K562 (cell line): ENCODE data around the gene SIK3. TPM values are rescaled to one million over a fixed set of nuclear protein-coding genes. Genes with fewer than 3 reads are reported as not detected.
"Not testable (repeated sequence)": the region's sequence is repeated elsewhere in the genome, so short reads cannot be mapped to it uniquely, and the experiment has no call there.

Experiments
- ATAC-seq: fragments of 200-7000 bp; cut with Tn5 transposase; 3 replicates; pipeline ENCODE4 v1.9.1; 2020; ENCODE audit warnings: moderate library complexity
- BruUV-seq: library from RNA; stranded (reverse); fragments of 400-500 nt; replicated peaks from 2 replicates; lab custom pipeline; 2021; lab: Mats Ljungman, UMichigan
- CTCF ChIA-PET: fragments of 300-600 bp; formaldehyde crosslinking; extraction: SDS; loops from one replicate; lab custom pipeline; 2021; ENCODE audit warnings: low intra/inter-chr PET ratio; lab: Yijun Ruan, JAX
- POLR2A ChIA-PET: fragments of 300-600, 350-650 bp; sonication (Branson Sonifier 250); formaldehyde crosslinking; extraction: SDS; loops from one replicate; lab custom pipeline; 2021; ENCODE audit warnings: antibody characterized with exemption, inconsistent platforms; lab: Yijun Ruan, JAX
- DNase-seq, 4 experiments: peaks; one replicate each; pipeline versions ENCODE4 v3.0.0 to v3.0.0-alpha.2; 2011 to 2018; ENCODE audit warnings: low spot score in 3 of 4, mixed read lengths in 3 of 4; ENCODE audit errors: extremely low read depth in 1 of 4
- FAIRE-seq: peaks from 2 replicates; lab custom pipeline; 2011; peaks lifted over from hg19 to GRCh38; lab: Jason Lieb, UNC
- H2AFZ ChIP-seq: 2 replicates; pipeline ENCODE4 v1.6.0; 2011; ENCODE audit warnings: low read depth, low read length, control low read depth, inconsistent platforms
- H3K27ac ChIP-seq: fragments of 200-600 bp; 3 replicates; pipeline ENCODE4 v1.8.0; 2011; ENCODE audit warnings: low read depth, mild to moderate bottlenecking, control low read depth, inconsistent platforms, low read length, moderate library complexity, mixed read lengths; ENCODE audit errors: extremely low read depth
- H3K27me3 ChIP-seq, 2 experiments: fragments of 300-600 bp in 1 of 2; 2 replicates in 1 of 2; 3 replicates in 1 of 2; pipeline versions ENCODE4 v1.6.0 to v1.8.0; 2011; ENCODE audit warnings: inconsistent platforms in 2 of 2, low read length in 2 of 2, mild to moderate bottlenecking in 1 of 2, mixed read lengths in 1 of 2, moderate library complexity in 1 of 2; ENCODE audit not compliant: control insufficient read depth in 2 of 2, insufficient read depth in 2 of 2
- H3K36me3 ChIP-seq: fragments of 300-600 bp; 3 replicates; pipeline ENCODE4 v1.8.0; 2011; ENCODE audit warnings: mild to moderate bottlenecking, low read length, inconsistent platforms; ENCODE audit not compliant: control insufficient read depth, insufficient read depth
- H3K4me1 ChIP-seq, 2 experiments: fragments of 200-600 bp in 1 of 2; replicated peaks in 1 of 2; 2 replicates in 1 of 2; 3 replicates in 1 of 2; pipeline versions ENCODE4 v1.5.1 to v1.8.0; 2011; ENCODE audit warnings: inconsistent platforms in 2 of 2, low read length in 2 of 2, mild to moderate bottlenecking in 1 of 2, mixed read lengths in 1 of 2, moderate library complexity in 1 of 2; ENCODE audit not compliant: control insufficient read depth in 2 of 2, insufficient read depth in 2 of 2
- H3K4me2 ChIP-seq: 2 replicates; pipeline ENCODE4 v1.6.1; 2011; ENCODE audit warnings: low read length, control low read depth, inconsistent platforms, mixed read lengths; ENCODE audit not compliant: insufficient read depth
- H3K4me3 ChIP-seq: fragments of 200-600 bp; sonication (generic), shearing (Covaris generic); 2 replicates; pipeline ENCODE4 v1.5.1; 2016; ENCODE audit warnings: control low read depth, inconsistent platforms
- H3K79me2 ChIP-seq: fragments of 200-600 bp; 3 replicates; pipeline ENCODE4 v1.8.0; 2011; ENCODE audit warnings: low read length, inconsistent platforms; ENCODE audit not compliant: control insufficient read depth, insufficient read depth
- H3K9ac ChIP-seq, 2 experiments: 2 replicates each; pipeline versions ENCODE4 v1.6.0 to v1.6.1; 2011; ENCODE audit warnings: low read depth in 2 of 2, low read length in 2 of 2, control low read depth in 1 of 2, inconsistent platforms in 1 of 2, mild to moderate bottlenecking in 1 of 2, mixed read lengths in 1 of 2; ENCODE audit not compliant: insufficient read depth in 1 of 2
- H3K9me1 ChIP-seq: one replicate; pipeline ENCODE4 v1.6.0; 2011; ENCODE audit warnings: inconsistent platforms, mild to moderate bottlenecking, low read length, moderate library complexity; ENCODE audit not compliant: control insufficient read depth, insufficient read depth
- H3K9me3 ChIP-seq: replicated peaks from 2 replicates; pipeline ENCODE4 v1.5.1; 2011; ENCODE audit warnings: low read depth, low read length, inconsistent platforms; ENCODE audit not compliant: control insufficient read depth, insufficient read depth
- H4K20me1 ChIP-seq: replicated peaks from 2 replicates; pipeline ENCODE4 v1.6.1; 2011; ENCODE audit warnings: low read length, inconsistent platforms, mixed read lengths; ENCODE audit not compliant: control insufficient read depth, insufficient read depth
- KDM1A ChIP-seq, 2 experiments: fragments of 450-650 bp; IDR thresholded peaks; 2 replicates each; pipeline ENCODE4 v1.6.1; 2016; ENCODE audit warnings: mild to moderate bottlenecking in 2 of 2
- SMARCA5 ChIP-seq: fragments of 450-650 bp; IDR thresholded peaks from 2 replicates; pipeline ENCODE4 v1.6.1; 2016
- ZNF146 ChIP-seq: IDR thresholded peaks from one replicate; pipeline ENCODE4 v1.6.1; 2018; ENCODE audit warnings: missing compliant biosample characterization; ENCODE audit not compliant: unreplicated experiment
- WGBS: fragments of 100-300 bp; shearing (Covaris generic); methylation state at CpG from one replicate; pipeline ENCODE4 v1.1.6; 2016; ENCODE audit warnings: low coverage, mixed read lengths; ENCODE audit not compliant: insufficient coverage; ENCODE audit errors: missing lambda C conversion rate; 5-methylcytosine and 5-hydroxymethylcytosine counted together
- in situ Hi-C: fragments of 300-500 bp; cut with MboI; formaldehyde crosslinking; loops from 4 replicates; pipeline ENCODE4 v1.15.0; 2018; ENCODE audit warnings: inconsistent platforms, mixed read lengths
- intact Hi-C: fragments of 100-400 bp; cut with micrococcal nuclease; formaldehyde crosslinking; loops from 2 replicates; pipeline ENCODE4 v1.14.2; 2022
- polyA plus RNA-seq, 8 experiments: library from polyadenylated mRNA; depleted of rRNA in 4 of 8; stranded (reverse) in 5 of 8; unstranded in 3 of 8; fragments of >200 nt; fragmentation: Nextera tagmentation in 2 of 8; fragmentation: Illumina TruSeq in 1 of 8; extraction: Ambion mirVana in 2 of 8; extraction: Trizol in 1 of 8; gene quantifications; 2 replicates each; pipeline versions ENCODE4 v1.2.1 to v1.2.3, GENCODE V29; 2011 to 2014; ENCODE audit warnings: inconsistent platforms in 1 of 8, missing spikeins in 1 of 8
- total RNA-seq, 7 experiments: library from RNA; depleted of rRNA in 6 of 7; stranded (reverse); fragments of >200 nt in 6 of 7; fragmentation: Illumina TruSeq in 2 of 7; extraction: Trizol in 2 of 7; gene quantifications; 2 replicates each; pipeline versions ENCODE4 v1.2.1 to v1.2.3, GENCODE V29; 2011 to 2021; ENCODE audit warnings: low replicate concordance in 1 of 7
- TF ChIP-seq, protein P1 (sequence below), 2 experiments: fragments of 450-650 bp; IDR thresholded peaks; 2 replicates each; pipeline ENCODE4 v1.6.1; 2018; ENCODE audit warnings: mild to moderate bottlenecking in 2 of 2, low read depth in 1 of 2; ENCODE audit not compliant: partially characterized antibody in 2 of 2

The SIK3 gene
- total and polyA plus RNA-seq, 9 of the 15 experiments (the other 6 are each of a cell fraction or from before 2014, with no cell fraction given), result 1.6 to 21.6 (median 8.0) TPM

DNA sequence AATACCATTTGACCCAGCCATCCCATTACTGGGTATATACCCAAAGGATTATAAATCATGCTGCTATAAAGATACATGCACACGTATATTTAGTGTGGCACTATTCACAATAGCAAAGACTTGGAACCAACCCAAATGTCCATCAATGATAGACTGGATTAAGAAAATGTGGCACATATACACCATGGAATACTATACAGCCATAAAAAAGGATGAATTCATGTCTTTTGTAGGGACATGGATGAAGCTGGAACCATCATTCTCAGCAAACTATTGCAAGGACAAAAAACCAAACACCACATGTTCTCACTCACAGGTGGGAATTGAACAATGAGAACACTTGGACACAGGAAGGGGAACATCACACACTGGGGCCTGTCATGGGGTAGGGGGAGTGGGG is 14.7 kb upstream of the SIK3 start:
- H3K9ac ChIP-seq, H3K27me3 ChIP-seq, BruUV-seq, DNase-seq, H3K4me2 ChIP-seq, FAIRE-seq, H3K27ac ChIP-seq, H3K79me2 ChIP-seq, H3K9me1 ChIP-seq, ATAC-seq, H3K4me3 ChIP-seq, in situ Hi-C loops, H4K20me1 ChIP-seq, H3K4me1 ChIP-seq, CTCF ChIA-PET, intact Hi-C loops, H3K36me3 ChIP-seq, H2AFZ ChIP-seq, H3K9me3 ChIP-seq, POLR2A ChIA-PET: not testable (repeated sequence)
- TF ChIP-seq SMARCA5, result peak; percentile 61; the same call in 1 of the 2 replicates
- 0 out of 4 replicates have a peak, but pooled peaks of 1 of the 2 experiments have one; percentile 31 for TF ChIP-seq KDM1A (IDR thresholded peaks at IDR 0.05)
- TF ChIP-seq ZNF146 (CRISPR knock-in tag), result peak; percentile 88
- WGBS, result 9% methylated on average over 1 of the region's 1 CpG

DNA sequence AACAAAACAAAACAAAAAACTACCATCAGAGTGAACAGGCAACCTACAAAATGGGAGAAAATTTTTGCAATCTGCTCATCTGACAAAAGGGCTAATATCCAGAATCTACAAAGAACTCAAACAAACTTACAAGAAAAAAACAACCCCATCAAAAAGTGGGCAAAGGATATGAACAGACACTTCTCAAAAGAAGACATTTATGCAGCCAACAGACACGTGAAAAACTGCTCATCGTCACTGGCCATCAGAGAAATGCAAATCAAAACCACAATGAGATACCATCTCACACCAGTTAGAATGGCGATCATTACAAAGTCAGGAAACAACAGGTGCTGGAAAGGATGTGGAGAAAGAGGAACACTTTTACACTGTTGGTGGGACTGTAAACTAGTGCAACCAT is 14.3 kb upstream of the SIK3 start:
- ATAC-seq, DNase-seq, H3K9me1 ChIP-seq, in situ Hi-C loops, H3K79me2 ChIP-seq, H3K27ac ChIP-seq, H3K27me3 ChIP-seq, H3K4me3 ChIP-seq, H4K20me1 ChIP-seq, H3K36me3 ChIP-seq, POLR2A ChIA-PET, FAIRE-seq, BruUV-seq, intact Hi-C loops, H2AFZ ChIP-seq, H3K4me2 ChIP-seq, H3K9me3 ChIP-seq, CTCF ChIA-PET, H3K4me1 ChIP-seq, H3K9ac ChIP-seq: not testable (repeated sequence)
- 0% methylated on average over 3 of the region's 3 CpGs for WGBS
- TF ChIP-seq, protein P1, sequence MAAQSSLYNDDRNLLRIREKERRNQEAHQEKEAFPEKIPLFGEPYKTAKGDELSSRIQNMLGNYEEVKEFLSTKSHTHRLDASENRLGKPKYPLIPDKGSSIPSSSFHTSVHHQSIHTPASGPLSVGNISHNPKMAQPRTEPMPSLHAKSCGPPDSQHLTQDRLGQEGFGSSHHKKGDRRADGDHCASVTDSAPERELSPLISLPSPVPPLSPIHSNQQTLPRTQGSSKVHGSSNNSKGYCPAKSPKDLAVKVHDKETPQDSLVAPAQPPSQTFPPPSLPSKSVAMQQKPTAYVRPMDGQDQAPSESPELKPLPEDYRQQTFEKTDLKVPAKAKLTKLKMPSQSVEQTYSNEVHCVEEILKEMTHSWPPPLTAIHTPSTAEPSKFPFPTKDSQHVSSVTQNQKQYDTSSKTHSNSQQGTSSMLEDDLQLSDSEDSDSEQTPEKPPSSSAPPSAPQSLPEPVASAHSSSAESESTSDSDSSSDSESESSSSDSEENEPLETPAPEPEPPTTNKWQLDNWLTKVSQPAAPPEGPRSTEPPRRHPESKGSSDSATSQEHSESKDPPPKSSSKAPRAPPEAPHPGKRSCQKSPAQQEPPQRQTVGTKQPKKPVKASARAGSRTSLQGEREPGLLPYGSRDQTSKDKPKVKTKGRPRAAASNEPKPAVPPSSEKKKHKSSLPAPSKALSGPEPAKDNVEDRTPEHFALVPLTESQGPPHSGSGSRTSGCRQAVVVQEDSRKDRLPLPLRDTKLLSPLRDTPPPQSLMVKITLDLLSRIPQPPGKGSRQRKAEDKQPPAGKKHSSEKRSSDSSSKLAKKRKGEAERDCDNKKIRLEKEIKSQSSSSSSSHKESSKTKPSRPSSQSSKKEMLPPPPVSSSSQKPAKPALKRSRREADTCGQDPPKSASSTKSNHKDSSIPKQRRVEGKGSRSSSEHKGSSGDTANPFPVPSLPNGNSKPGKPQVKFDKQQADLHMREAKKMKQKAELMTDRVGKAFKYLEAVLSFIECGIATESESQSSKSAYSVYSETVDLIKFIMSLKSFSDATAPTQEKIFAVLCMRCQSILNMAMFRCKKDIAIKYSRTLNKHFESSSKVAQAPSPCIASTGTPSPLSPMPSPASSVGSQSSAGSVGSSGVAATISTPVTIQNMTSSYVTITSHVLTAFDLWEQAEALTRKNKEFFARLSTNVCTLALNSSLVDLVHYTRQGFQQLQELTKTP (IDR thresholded peaks at IDR 0.05; ENCODE audit: low read depth in 1 of 2, partially characterized antibody in 2 of 2), result peak in 1 of 2 experiments; percentile 74
